AML-193 (cell line): ENCODE data around the gene UPP1.
"Not testable (repeated sequence)": the region's sequence is repeated elsewhere in the genome, so short reads cannot be mapped to it uniquely, and the experiment has no call there.

Experiments
- DNase-seq, 2 experiments: peaks; one replicate each; lab custom pipeline; 2025; lab: John Stamatoyannopoulos, UW

Gene UPP1

GRCh38 chr7:48089046-48090003 lies at the start of gene UPP1:
Gene UPP1, plus strand, starts transcription at chr7:48089265. Its CDS starts 5,519 bp downstream, at chr7:48094784.
- DNase-seq = no peak

DNA sequence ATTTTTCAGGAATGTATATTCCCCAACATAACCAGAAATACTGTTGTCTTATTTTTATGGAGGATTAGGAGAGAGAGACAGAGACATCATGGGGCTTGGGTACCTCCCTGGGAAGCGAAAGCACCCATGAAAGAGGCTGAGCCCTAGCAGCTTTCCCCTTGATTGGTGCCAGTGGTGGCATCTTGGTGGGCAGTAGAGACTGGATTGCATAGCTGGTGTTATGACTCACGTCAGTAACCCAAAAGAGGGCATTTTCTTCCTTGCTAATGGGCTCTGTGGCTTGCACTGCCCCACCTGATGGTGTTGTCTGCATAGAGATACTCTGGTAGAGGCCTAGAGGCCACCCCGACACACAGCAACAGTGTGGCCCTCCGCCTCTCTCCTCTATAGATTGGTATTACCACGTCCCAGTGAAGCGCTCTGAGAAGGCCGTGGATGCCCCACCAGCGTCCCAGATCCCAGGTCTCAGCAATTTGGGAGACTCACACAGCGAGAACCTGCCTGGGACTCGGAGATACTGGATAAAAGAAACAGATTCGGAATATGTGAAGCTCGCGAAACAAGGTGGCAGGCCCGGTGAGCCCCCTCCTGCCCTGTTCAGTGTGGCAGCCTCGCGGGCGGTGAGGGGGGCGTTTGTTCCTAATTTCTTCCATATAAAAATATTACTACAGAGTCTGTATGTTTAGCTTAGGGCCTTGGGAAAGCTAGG lies 48.0 kb upstream of the UPP1 start:
- DNase-seq = no peak

DNA sequence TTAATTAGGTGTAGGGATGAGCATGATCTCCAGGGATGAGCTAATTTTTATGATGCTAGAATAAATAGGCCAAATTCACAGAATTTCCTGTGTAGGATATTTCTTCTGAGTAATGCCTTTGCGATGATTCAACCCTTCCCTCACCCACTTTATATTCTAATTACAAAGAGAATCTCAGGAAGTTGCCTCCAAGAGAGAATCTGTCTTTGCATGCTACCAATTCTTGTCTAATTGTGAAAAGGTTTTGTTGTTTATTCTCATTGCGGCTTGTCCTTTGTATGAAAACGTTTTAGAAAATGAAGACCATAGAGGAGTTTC lies 47.5 kb upstream of the UPP1 start:
- no peak for DNase-seq

GRCh38 chr7:48042216-48042615 lies 46.8 kb upstream of the UPP1 start:
- DNase-seq = no peak

- DNase-seq = no peak
Observed at GRCh38 chr7:48042636-48043035, 46.4 kb upstream of the UPP1 start.

GRCh38 chr7:48045195-48045765 lies 43.8 kb upstream of the UPP1 start:
- DNase-seq = no peak

- no peak for DNase-seq
Observed at GRCh38 chr7:48046458-48046857, 42.6 kb upstream of the UPP1 start.

GRCh38 chr7:48048113-48048512 lies 41.0 kb upstream of the UPP1 start:
- no peak for DNase-seq

DNA sequence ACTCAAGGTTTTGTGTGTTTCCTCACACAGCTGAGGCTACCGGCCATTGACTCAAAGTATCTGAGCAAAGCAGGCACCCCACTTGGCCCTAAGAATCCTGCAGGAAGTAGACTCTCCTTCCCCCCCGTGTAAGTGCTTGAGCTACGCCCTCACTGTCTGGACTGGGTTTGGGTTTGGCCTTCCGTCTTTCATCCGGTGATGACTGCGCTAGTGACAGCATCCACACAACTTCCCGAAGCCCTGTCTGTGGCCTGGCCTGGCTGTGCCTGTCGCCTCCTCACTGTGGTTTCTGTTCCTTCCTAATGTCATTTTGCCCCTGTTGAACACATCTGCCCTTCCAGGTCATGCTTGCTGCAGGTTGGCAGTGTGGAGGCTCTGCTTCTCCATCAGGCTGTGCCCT lies 39.2 kb upstream of the UPP1 start:
- no peak for DNase-seq

GRCh38 chr7:48052748-48053147 lies 36.3 kb upstream of the UPP1 start:
- DNase-seq = no peak

GRCh38 chr7:48053736-48054135 lies 35.3 kb upstream of the UPP1 start:
- DNase-seq = no peak

- peak; percentile 56 to 61 for DNase-seq
Observed at GRCh38 chr7:48058990-48059389, 30.1 kb upstream of the UPP1 start.

GRCh38 chr7:48059706-48060105 lies 29.4 kb upstream of the UPP1 start:
- no peak for DNase-seq

DNA sequence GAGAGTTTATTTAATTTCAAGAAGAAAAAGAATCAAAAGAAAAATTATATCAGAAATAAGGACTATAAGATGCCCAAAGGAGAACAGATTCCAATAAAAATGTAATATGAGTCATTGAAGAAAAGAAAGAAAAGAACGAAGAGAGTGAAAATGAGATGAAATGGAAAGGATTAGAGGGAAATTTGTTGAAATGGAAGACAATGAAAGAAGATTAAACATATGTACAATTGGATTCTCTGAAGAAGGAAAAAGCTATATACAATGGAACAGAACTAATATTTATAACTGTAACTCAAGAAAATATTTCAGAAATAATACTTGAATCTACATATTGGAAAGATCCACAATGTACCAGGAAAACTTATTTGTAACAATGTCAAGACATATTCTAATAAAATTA lies 25.1 kb upstream of the UPP1 start:
- DNase-seq = no peak

DNA sequence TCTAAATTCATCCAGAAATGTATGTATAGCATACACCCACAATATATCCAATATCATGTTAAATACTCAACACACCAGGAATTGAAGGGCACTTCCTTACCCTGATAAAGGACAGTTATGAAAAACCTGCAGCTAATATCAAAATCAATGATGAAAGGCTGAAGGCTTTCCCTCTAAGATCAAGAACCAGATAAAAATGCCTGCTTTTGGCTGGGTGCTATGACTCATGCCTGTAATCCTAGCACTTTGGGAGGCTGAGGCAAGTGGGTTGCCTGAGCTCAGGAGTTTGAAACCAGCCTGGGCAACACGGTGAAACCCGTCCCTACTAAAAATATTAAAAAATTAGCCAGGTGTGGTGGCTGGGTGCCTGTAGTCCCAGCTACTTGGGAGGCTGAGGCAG lies 21.6 kb upstream of the UPP1 start:
- DNase-seq = no peak

- DNase-seq = no peak
Observed at GRCh38 chr7:48074204-48074654, 14.8 kb upstream of the UPP1 start.

- DNase-seq = no peak
Observed at GRCh38 chr7:48077423-48077822, 11.6 kb upstream of the UPP1 start.

GRCh38 chr7:48078470-48078869 lies 10.6 kb upstream of the UPP1 start:
- peak in 1 of 2 experiments; percentile 13 for DNase-seq

DNA sequence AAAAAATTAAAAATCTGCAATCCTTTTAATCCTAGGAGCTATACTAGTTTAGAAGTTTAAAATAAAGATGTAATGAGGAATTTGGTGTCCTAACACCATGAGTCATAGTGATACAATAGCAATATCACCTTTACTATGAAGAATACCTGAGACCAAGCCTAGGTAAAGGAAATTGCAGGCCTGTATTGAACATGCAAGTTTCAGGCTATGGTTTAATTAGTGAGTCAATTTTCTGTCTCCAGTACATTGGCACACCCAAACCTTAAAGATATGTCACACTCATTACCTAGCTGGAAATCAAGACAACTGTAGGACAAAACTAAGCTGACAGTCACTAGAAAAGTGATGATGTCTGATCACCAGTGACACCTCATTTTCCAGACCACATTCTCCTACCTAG lies 6.7 kb upstream of the UPP1 start:
- not testable (repeated sequence) for DNase-seq

GRCh38 chr7:48083114-48083830 lies 5.8 kb upstream of the UPP1 start:
- DNase-seq = no peak

DNA sequence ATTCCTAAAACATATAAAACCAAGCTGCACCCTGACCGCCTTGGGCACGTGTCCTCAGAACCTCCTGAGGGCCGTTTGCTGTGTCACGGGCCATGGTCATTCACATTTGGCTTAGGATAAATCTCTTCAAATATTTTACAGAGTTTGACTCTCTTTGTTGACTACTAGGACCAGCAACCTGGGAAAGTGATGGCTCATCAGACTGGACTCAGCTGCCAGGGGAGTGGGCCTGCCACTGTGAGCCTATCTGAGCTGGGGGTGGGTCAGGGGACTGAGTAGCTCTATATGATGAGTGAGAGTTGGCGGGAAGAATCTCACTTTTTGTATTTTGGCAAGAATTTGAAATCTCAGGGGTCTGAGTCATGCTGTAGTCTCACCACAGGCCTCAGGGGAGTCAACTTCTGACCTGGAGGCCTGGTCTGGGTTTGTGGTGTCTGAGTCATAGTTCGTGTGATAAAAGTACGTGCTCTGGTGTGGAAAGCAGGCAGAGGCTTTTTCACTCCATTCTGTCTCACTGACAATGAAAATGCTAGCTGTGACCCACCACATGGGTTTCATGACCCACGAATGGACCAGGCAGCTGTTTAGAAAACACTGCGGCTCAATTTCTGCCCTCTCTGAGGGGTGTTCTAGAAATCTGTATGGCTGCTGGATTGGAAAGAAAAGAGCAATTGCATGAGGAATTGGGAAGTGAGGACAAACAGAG lies 4.2 kb upstream of the UPP1 start:
- DNase-seq = peak; percentile 79 to 88

GRCh38 chr7:48085433-48085791 lies 3.7 kb upstream of the UPP1 start:
- DNase-seq = peak in 1 of 2 experiments; percentile 12
